ENCODE results near the gene PCDHB8.
"Not testable (repeated sequence)": the region's sequence is repeated elsewhere in the genome, so short reads cannot be mapped to it uniquely, and the experiment has no call there.

Gene PCDHB8

DNA sequence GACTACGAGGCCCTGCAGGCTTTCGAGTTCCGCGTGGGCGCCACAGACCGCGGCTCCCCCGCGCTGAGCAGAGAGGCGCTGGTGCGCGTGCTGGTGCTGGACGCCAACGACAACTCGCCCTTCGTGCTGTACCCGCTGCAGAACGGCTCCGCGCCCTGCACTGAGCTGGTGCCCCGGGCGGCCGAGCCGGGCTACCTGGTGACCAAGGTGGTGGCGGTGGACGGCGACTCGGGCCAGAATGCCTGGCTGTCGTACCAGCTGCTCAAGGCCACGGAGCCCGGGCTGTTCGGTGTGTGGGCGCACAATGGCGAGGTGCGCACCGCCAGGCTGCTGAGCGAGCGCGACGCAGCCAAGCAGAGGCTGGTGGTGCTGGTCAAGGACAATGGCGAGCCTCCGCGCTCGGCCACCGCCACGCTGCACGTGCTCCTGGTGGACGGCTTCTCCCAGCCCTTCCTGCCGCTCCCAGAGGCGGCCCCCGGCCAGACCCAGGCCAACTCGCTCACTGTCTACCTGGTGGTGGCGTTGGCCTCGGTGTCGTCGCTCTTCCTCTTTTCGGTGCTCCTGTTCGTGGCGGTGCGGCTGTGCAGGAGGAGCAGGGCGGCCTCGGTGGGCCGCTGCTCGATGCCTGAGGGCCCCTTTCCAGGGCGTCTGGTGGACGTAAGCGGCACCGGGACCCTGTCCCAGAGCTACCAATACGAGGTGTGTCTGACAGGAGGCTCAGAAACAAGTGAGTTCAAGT, 6.7 kb downstream of the PCDHB8 start:
- not testable (repeated sequence) for DNase-seq

DNA sequence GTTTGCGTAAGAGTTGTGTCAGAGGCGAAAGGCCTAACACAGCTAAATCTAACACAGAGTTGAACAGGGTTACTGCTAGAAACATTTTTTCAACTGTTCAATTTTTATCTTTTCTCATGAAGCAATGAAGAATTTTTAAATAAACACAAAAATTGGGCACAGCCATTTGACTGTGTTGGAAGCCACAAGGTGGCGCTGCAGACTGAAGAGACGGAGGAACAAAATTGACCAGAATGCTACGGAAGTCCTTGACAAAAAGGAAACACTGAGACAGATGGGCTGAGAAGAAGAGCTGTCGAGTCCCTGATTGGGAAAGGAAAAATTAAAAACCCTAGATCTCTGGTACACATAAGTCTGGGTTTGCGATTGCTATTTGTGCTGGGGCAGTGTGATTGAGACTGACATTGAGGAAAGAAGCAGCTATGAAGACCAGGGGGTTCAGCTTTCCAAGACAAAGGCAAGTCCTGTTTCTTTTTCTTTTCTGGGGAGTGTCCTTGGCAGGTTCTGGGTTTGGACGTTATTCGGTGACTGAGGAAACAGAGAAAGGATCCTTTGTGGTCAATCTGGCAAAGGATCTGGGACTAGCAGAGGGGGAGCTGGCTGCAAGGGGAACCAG, 9.4 kb downstream of the PCDHB8 start, which contains the start of gene PCDHB9:
PCDHB9 (plus strand) TSS at position 265 of the 616 bp plus-strand sequence; CDS start at position 423, 158 bp downstream.
- DNase-seq = peak; percentile 29

DNA sequence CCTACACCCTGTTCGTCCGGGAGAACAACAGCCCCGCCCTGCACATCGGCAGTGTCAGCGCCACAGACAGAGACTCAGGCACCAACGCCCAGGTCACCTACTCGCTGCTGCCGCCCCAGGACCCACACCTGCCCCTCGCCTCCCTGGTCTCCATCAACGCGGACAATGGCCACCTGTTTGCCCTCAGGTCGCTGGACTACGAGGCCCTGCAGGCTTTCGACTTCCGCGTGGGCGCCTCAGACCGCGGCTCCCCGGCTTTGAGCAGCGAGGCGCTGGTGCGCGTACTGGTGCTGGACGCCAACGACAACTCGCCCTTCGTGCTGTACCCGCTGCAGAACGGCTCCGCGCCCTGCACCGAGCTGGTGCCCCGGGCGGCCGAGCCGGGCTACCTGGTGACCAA, 11.1 kb downstream of the PCDHB8 start:
- DNase-seq = not testable (repeated sequence)

DNA sequence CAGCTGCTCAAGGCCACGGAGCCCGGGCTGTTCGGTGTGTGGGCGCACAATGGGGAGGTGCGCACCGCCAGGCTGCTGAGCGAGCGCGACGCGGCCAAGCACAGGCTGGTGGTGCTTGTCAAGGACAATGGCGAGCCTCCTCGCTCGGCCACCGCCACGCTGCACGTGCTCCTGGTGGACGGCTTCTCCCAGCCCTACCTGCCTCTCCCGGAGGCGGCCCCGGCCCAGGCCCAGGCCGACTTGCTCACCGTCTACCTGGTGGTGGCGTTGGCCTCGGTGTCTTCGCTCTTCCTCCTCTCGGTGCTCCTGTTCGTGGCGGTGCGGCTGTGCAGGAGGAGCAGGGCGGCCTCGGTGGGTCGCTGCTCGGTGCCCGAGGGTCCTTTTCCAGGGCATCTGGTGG, 11.5 kb downstream of the PCDHB8 start:
- DNase-seq = not testable (repeated sequence)

DNA sequence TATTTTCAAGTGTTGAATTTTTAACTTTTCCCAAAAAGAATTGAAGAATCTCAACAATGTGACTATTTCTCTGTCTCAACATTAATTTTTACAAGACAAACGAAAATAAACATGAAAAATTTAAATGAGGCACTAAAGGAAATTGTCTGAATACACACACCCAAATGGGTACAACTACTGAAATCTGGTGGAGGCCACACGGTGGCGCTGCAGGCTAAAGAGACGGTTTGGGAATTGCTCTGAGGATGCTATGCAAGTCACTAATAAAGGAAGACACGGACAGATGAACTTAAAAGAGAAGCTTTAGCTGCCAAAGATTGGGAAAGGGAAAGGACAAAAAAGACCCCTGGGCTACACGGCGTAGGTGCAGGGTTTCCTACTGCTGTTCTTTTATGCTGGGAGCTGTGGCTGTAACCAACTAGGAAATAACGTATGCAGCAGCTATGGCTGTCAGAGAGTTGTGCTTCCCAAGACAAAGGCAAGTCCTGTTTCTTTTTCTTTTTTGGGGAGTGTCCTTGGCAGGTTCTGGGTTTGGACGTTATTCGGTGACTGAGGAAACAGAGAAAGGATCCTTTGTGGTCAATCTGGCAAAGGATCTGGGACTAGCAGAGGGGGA, 14.6 kb downstream of the PCDHB8 start, which contains the start of gene PCDHB10:
PCDHB10 (plus strand) TSS at position 244 of the 616 bp plus-strand sequence; CDS start at position 444, 200 bp downstream.
- peak; percentile 21 for DNase-seq

DNA sequence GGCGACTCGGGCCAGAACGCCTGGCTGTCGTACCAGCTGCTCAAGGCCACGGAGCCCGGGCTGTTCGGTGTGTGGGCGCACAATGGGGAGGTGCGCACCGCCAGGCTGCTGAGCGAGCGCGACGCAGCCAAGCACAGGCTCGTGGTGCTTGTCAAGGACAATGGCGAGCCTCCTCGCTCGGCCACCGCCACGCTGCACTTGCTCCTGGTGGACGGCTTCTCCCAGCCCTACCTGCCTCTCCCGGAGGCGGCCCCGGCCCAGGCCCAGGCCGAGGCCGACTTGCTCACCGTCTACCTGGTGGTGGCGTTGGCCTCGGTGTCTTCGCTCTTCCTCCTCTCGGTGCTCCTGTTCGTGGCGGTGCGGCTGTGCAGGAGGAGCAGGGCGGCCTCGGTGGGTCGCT, 16.7 kb downstream of the PCDHB8 start:
- DNase-seq = not testable (repeated sequence)

DNA sequence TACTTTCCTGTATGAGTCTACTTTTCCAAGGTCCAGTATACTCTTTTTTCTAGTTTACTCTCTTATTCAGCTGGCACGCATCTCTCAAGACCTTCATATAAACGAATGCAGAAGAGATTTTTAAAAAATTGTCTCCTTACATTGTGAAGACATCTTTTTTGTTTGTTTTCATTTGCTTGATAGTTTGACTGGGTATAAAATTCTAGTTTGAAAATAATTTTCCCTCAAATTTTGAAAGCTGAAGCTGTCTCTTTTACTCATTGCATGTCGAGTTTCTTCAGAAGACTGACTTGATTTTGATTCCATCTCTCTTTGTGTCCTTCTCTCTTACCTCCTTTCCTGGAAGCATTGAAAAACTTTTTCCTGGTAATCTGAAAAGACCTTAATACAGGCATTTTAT, 18.8 kb downstream of the PCDHB8 start:
- no peak for DNase-seq

DNA sequence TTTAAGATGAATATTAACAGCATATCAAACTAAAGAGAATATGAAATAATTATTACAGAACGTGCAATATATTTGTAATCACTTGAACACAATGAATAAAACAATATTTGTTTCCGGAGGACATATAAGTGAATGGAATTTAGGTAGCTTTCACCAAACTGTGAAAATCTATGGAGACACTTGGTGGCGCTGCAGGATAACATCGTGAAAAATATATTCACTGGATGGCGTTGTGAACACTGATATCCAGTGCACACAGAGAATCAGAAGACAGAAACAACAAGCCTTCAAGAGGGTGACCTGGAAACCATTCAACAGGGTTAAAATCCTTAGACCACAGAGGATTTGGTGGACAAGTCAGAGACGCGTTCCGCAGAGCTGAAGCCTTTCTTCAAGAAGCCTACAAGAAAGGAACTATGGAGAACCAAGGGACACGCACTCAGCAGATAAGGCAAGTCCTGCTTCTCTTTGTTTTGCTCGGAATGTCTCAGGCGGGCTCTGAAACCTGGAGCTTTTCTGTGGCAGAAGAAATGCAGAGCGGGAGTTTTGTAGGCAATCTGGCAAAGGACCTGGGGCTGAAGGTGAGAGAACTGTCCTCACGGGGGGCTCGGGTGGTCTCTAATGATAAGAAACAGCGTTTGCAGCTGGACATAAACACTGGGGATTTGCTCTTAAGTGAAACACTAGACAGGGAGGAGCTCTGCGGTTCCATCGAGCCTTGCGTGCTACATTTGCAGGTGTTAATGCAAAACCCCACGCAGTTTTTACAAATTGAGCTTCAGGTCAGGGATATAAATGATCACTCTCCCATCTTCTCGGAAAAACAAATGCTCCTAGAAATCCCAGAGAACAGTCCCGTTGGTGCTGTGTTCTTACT, 22.0 kb downstream of the PCDHB8 start, which contains the start of gene PCDHB11:
PCDHB11 (plus strand) TSS at position 269 of the 877 bp plus-strand sequence; CDS start at position 417, 148 bp downstream.
- DNase-seq = no peak

DNA sequence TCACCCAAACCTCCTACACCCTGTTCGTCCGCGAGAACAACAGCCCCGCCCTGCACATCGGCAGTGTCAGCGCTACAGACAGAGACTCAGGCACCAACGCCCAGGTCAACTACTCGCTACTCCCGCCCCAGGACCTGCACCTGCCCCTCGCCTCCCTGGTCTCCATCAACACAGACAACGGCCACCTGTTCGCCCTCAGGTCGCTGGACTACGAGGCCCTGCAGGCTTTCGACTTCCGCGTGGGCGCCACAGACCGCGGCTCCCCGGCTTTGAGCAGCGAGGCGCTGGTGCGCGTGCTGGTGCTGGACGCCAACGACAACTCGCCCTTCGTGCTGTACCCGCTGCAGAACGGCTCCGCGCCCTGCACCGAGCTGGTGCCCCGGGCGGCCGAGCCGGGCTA, 23.5 kb downstream of the PCDHB8 start:
- not testable (repeated sequence) for DNase-seq

DNA sequence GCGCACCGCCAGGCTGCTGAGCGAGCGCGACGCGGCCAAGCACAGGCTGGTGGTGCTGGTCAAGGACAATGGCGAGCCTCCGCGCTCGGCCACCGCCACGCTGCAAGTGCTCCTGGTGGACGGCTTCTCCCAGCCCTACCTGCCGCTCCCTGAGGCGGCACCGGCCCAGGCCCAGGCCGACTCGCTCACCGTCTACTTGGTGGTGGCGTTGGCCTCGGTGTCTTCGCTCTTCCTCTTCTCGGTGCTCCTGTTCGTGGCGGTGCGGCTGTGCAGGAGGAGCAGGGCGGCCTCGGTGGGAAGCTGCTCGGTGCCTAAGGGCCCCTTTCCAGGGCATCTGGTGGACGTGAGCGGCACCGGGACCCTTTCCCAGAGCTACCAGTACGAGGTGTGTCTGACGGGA, 24.1 kb downstream of the PCDHB8 start:
- not testable (repeated sequence) for DNase-seq

DNA sequence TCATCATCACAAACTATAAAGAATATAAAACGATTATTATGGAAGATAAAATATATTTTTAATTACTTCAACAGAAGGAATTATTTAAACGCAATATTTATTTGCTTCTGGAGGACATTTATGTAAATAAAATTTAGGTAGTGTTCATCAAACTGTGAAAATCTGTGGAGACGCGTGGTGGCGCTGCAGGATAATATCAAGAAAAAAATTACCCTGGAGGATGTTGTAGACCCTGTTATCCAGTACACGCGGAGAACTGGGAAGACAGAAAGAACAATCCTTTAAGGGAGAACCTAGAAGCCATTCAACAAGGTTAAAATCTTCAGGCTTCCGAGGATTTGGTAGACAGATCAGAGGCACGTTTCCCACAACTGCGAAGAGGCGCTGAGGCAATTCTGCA, 30.9 kb downstream of the PCDHB8 start, which contains the start of gene PCDHB12:
PCDHB12 (plus strand) TSS at position 242 of the 400 bp plus-strand sequence. CDS start 189 bp downstream, outside the sequence.
- no peak for DNase-seq

DNA sequence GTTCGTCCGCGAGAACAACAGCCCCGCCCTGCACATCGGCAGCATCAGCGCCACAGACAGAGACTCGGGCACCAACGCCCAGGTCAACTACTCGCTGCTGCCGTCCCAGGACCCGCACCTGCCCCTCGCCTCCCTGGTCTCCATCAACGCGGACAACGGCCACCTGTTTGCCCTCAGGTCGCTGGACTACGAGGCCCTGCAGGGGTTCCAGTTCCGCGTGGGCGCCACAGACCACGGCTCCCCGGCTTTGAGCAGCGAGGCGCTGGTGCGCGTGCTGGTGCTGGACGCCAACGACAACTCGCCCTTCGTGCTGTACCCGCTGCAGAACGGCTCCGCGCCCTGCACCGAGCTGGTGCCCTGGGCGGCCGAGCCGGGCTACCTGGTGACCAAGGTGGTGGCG, 32.7 kb downstream of the PCDHB8 start:
- not testable (repeated sequence) for DNase-seq

DNA sequence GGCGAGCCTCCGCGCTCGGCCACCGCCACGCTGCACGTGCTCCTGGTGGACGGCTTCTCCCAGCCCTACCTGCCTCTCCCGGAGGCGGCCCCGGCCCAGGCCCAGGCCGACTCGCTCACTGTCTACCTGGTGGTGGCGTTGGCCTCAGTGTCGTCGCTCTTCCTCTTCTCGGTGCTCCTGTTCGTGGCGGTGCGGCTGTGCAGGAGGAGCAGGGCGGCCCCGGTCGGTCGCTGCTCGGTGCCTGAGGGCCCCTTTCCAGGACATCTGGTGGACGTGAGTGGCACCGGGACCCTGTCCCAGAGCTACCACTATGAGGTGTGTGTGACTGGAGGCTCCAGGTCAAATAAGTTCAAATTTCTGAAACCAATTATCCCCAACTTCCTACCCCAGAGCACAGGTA, 33.3 kb downstream of the PCDHB8 start:
- DNase-seq = not testable (repeated sequence)

DNA sequence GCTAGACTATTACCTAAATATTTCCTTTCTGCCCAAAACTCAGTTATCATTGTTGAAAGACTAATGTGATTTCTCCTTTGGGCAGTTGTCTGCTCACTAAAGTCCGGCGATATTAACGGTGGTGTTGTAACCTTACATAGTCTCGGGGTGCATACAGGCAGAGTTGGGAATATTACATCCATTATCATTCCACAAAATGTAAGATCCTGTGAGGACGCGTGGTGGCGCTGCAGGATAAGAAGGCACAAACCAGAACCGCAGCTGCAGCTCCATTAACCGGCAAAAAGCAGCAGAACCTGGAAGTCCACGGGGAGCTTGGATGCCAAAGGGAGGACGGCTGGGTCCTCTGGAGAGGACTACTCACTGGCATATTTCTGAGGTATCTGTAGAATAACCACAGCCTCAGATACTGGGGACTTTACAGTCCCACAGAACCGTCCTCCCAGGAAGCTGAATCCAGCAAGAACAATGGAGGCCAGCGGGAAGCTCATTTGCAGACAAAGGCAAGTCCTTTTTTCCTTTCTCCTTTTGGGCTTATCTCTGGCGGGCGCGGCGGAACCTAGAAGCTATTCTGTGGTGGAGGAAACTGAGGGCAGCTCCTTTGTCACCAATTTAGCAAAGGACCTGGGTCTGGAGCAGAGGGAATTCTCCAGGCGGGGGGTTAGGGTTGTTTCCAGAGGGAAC, 36.2 kb downstream of the PCDHB8 start, which contains the start of gene PCDHB13:
PCDHB13 (plus strand) TSS at position 264 of the 684 bp plus-strand sequence; CDS start at position 469, 205 bp downstream.
- peak; percentile 34 for DNase-seq

DNA sequence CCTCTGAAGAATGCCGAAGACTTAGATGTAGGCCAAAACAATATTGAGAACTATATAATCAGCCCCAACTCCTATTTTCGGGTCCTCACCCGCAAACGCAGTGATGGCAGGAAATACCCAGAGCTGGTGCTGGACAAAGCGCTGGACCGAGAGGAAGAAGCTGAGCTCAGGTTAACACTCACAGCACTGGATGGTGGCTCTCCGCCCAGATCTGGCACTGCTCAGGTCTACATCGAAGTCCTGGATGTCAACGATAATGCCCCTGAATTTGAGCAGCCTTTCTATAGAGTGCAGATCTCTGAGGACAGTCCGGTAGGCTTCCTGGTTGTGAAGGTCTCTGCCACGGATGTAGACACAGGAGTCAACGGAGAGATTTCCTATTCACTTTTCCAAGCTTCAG, 37.0 kb downstream of the PCDHB8 start:
- DNase-seq = not testable (repeated sequence)

DNA sequence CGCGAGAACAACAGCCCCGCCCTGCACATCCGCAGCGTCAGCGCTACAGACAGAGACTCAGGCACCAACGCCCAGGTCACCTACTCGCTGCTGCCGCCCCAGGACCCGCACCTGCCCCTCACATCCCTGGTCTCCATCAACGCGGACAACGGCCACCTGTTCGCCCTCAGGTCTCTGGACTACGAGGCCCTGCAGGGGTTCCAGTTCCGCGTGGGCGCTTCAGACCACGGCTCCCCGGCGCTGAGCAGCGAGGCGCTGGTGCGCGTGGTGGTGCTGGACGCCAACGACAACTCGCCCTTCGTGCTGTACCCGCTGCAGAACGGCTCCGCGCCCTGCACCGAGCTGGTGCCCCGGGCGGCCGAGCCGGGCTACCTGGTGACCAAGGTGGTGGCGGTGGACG, 37.9 kb downstream of the PCDHB8 start:
- DNase-seq = not testable (repeated sequence)

DNA sequence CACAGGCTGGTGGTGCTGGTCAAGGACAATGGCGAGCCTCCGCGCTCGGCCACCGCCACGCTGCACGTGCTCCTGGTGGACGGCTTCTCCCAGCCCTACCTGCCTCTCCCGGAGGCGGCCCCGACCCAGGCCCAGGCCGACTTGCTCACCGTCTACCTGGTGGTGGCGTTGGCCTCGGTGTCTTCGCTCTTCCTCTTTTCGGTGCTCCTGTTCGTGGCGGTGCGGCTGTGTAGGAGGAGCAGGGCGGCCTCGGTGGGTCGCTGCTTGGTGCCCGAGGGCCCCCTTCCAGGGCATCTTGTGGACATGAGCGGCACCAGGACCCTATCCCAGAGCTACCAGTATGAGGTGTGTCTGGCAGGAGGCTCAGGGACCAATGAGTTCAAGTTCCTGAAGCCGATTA, 38.4 kb downstream of the PCDHB8 start:
- not testable (repeated sequence) for DNase-seq

DNA sequence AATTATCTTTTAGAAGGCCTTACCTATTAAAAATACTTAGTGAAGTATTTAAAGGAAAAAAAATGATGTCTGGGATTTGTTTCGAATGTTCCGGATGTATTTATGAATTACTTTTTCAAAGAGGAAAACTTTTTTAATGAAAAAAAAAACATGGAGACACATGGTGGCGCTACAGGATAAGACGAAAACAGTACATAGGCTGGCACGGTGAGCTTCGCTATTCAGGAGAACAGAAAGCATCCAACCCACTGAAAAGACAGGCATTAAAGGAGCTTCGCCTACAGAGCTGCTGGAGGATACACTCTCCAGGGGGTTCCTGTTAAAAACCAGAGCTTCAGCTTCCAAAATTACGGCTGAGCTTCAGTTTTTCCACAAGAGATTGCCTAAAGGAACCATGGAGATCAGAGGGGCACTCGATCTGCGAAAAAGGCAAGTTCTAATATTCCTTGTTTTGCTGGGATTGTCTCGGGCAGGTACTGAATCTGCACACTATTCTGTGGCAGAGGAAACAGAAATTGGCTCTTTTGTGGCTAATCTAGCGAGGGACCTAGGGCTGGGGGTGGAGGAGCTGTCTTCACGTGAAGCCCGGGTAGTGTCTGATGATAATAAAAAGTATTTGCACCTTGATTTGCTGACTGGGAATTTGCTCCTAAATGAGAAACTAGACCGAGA, 45.7 kb downstream of the PCDHB8 start, which contains the start of gene PCDHB14:
PCDHB14 (plus strand) TSS at position 232 of the 672 bp plus-strand sequence; CDS start at position 395, 163 bp downstream.
- no peak for DNase-seq

DNA sequence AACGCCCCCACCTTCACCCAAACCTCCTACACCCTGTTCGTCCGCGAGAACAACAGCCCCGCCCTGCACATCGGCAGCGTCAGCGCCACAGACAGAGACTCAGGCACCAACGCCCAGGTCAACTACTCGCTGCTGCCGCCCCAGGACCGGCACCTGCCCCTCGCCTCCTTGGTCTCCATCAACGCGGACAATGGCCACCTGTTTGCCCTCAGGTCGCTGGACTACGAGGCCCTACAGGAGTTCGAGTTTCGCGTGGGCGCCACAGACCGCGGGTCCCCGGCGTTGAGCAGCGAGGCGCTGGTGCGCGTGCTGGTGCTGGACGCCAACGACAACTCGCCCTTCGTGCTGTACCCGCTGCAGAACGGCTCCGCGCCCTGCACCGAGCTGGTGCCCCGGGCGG, 47.3 kb downstream of the PCDHB8 start:
- DNase-seq = not testable (repeated sequence)

DNA sequence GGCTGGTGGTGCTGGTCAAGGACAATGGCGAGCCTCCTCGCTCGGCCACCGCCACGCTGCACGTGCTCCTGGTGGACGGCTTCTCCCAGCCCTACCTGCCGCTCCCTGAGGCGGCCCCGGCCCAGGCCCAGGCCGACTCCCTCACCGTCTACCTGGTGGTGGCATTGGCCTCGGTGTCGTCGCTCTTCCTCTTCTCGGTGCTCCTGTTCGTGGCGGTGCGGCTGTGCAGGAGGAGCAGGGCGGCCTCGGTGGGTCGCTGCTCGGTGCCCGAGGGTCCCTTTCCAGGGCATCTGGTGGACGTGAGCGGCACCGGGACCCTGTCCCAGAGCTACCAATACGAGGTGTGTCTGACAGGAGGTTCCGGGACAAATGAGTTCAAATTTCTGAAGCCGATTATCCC, 47.8 kb downstream of the PCDHB8 start:
- not testable (repeated sequence) for DNase-seq

All from CD4-positive, alpha-beta T cell treated with Interleukin-17A for 4 hours (primary cell).